ENCODE results near the gene DCUN1D3. TPM values are rescaled to one million over a fixed set of nuclear protein-coding genes. Genes with fewer than 3 reads are reported as not detected.

Gene DCUN1D3
- total RNA-seq, 4 donors from 2014 or later, result 14.7 to 38.0 (median 21.5) TPM

GRCh38 chr16:20846551-20846950 is 53.6 kb downstream of the DCUN1D3 start:
- Histone ChIP-seq H3K9me3 (no peaks in the 10 kb centered on the region), H3K36me3 (no peaks in the 10 kb centered on the region), H3K4me3 (no peak overlapping the region), H3K27me3 (no peaks in the 10 kb centered on the region), H3K4me1 (peaks cover 1 to 16% of the 10 kb centered on the region in 2 donors), H3K27ac (no peak overlapping the region)
- TF ChIP-seq POLR2A (IDR thresholded peaks at IDR 0.05), result no peak
- TF ChIP-seq CTCF (IDR thresholded peaks at IDR 0.05), result no peak
- intact Hi-C loops (cut with DNase I; ENCODE audit: low total_unique reads), result loop anchor here (5.0 kb wide), 1 partner anchor 236 kb away; no protein-coding TSS in a partner anchor
- no peak for DNase-seq

- Histone ChIP-seq H3K36me3 (no peaks in the 10 kb centered on the region), H3K4me1 (peaks cover 0 to 13% of the 10 kb centered on the region in 2 donors), H3K4me3 (no peak overlapping the region), H3K27me3 (no peaks in the 10 kb centered on the region), H3K9me3 (no peaks in the 10 kb centered on the region), H3K27ac (no peak overlapping the region)
- TF ChIP-seq POLR2A (IDR thresholded peaks at IDR 0.05), result no peak
- TF ChIP-seq CTCF (IDR thresholded peaks at IDR 0.05), result no peak
- no peak for DNase-seq
- intact Hi-C loops (cut with DNase I; ENCODE audit: low total_unique reads), result loop anchor here (5.0 kb wide), 1 partner anchor 236 kb away; no protein-coding TSS in a partner anchor
Observed at GRCh38 chr16:20846030-20846429, 54.1 kb downstream of the DCUN1D3 start.

GRCh38 chr16:20844588-20844987 is 55.6 kb downstream of the DCUN1D3 start:
- TF ChIP-seq POLR2A (IDR thresholded peaks at IDR 0.05) (no peak), CTCF (IDR thresholded peaks at IDR 0.05) (no peak)
- H3K36me3 ChIP-seq, result no peaks in the 10 kb centered on the region
- intact Hi-C loops (cut with DNase I; ENCODE audit: low total_unique reads), result no loop called here
- H3K9me3 ChIP-seq, result no peaks in the 10 kb centered on the region
- no peaks in the 10 kb centered on the region for H3K27me3 ChIP-seq
- H3K27ac ChIP-seq, result peak overlapping the region in 1 of 2 donors; percentile 12
- no peak for DNase-seq
- no peak overlapping the region for H3K4me3 ChIP-seq
- H3K4me1 ChIP-seq, result no peaks in the 10 kb centered on the region

- H3K4me1 ChIP-seq, result no peaks in the 10 kb centered on the region
- DNase-seq, result no peak
- peak overlapping the region in 1 of 2 donors; percentile 12 for H3K27ac ChIP-seq
- no peaks in the 10 kb centered on the region for H3K9me3 ChIP-seq
- no peak overlapping the region for H3K4me3 ChIP-seq
- intact Hi-C loops (cut with DNase I; ENCODE audit: low total_unique reads), result no loop called here
- TF ChIP-seq POLR2A (IDR thresholded peaks at IDR 0.05) (no peak), CTCF (IDR thresholded peaks at IDR 0.05) (no peak)
- no peaks in the 10 kb centered on the region for H3K27me3 ChIP-seq
- no peaks in the 10 kb centered on the region for H3K36me3 ChIP-seq
Observed at GRCh38 chr16:20844054-20844453, 56.1 kb downstream of the DCUN1D3 start.

- no peak overlapping the region for H3K4me3 ChIP-seq
- no peaks in the 10 kb centered on the region for H3K9me3 ChIP-seq
- intact Hi-C loops (cut with DNase I; ENCODE audit: low total_unique reads), result no loop called here
- no peak for DNase-seq
- no peak overlapping the region for H3K27ac ChIP-seq
- no peaks in the 10 kb centered on the region for H3K27me3 ChIP-seq
- no peaks in the 10 kb centered on the region for H3K4me1 ChIP-seq
- H3K36me3 ChIP-seq, result no peaks in the 10 kb centered on the region
- TF ChIP-seq POLR2A (IDR thresholded peaks at IDR 0.05) (no peak), CTCF (IDR thresholded peaks at IDR 0.05) (no peak)
Observed at GRCh38 chr16:20839504-20839903, 60.7 kb downstream of the DCUN1D3 start.

Measured in uterus (tissue), 4 donors.